Ishikawa (cell line): Measurements from ENCODE around the gene KDM1A.

Experiments used
- CEBPB ChIP-seq: IDR thresholded peaks from 2 replicates; pipeline ENCODE4 v1.6.1; 2012
- CREB1 ChIP-seq: IDR thresholded peaks from 2 replicates; pipeline ENCODE4 v1.6.1; 2012; ENCODE audit warnings: low read depth
- EP300 ChIP-seq: IDR thresholded peaks from 2 replicates; pipeline ENCODE4 v1.6.1; 2012; ENCODE audit warnings: borderline replicate concordance
- FOXM1 ChIP-seq: IDR thresholded peaks from 2 replicates; pipeline ENCODE4 v1.6.1; 2012; ENCODE audit warnings: low read depth, borderline replicate concordance
- NFIC ChIP-seq: IDR thresholded peaks from 2 replicates; pipeline ENCODE4 v1.6.1; 2012
- RAD21 ChIP-seq: IDR thresholded peaks from 2 replicates; pipeline ENCODE4 v1.6.1; 2012; ENCODE audit warnings: low read depth
- TAF1 ChIP-seq: IDR thresholded peaks from 2 replicates; pipeline ENCODE4 v1.6.1; 2012; ENCODE audit warnings: low read depth, mild to moderate bottlenecking
- TCF12 ChIP-seq: IDR thresholded peaks from 2 replicates; pipeline ENCODE4 v1.6.1; 2012; ENCODE audit warnings: low read depth
- YY1 ChIP-seq: IDR thresholded peaks from 2 replicates; pipeline ENCODE4 v1.6.1; 2012; ENCODE audit warnings: low read depth
- ZBTB7A ChIP-seq: IDR thresholded peaks from 2 replicates; pipeline ENCODE4 v1.6.1; 2012; ENCODE audit warnings: low read depth
- TF ChIP-seq, protein P1 (sequence below): IDR thresholded peaks from 2 replicates; pipeline ENCODE4 v1.6.1; 2012; ENCODE audit warnings: low read depth, mild to moderate bottlenecking
- TF ChIP-seq, protein P2 (sequence below): IDR thresholded peaks from 2 replicates; pipeline ENCODE4 v1.6.1; 2012
- TF ChIP-seq, protein P3 (sequence below): IDR thresholded peaks from 2 replicates; pipeline ENCODE4 v1.6.1; 2012

DNA sequence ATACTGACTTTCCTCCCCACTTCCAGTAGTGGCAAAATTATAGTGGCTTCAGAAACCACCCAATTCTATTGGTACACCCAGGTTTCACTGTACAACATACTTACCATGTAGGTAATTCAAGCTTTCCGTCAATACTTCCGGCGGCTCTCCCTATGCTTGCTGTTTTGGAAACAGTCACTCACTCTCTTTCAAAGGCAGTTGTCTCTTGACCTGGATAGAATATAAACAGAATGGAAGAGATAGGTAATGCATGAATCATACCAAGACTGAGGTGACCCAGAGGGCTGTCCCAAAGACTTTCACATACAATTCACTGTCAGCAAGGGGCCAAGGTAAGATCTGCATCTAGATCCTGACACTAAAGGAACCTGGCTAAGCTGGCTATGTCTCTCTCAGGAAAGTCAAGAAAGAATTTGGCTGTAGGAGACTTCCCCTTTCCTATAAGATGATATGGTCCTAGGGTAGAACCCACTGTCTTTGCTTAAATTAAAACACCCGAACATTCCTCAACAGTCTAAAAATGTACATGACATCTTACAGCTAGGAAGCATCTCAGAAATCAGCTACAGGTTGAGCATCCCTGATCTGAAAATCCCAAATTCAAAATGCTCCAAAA lies 89.8 kb downstream of the KDM1A start:
- TF ChIP-seq ZBTB7A (no peak), NFIC (no peak), TAF1 (no peak), CEBPB (no peak), YY1 (no peak), RAD21 (no peak), EP300 (no peak), FOXM1 (no peak), TCF12 (no peak), CREB1 (no peak)
- TF ChIP-seq, protein P1, sequence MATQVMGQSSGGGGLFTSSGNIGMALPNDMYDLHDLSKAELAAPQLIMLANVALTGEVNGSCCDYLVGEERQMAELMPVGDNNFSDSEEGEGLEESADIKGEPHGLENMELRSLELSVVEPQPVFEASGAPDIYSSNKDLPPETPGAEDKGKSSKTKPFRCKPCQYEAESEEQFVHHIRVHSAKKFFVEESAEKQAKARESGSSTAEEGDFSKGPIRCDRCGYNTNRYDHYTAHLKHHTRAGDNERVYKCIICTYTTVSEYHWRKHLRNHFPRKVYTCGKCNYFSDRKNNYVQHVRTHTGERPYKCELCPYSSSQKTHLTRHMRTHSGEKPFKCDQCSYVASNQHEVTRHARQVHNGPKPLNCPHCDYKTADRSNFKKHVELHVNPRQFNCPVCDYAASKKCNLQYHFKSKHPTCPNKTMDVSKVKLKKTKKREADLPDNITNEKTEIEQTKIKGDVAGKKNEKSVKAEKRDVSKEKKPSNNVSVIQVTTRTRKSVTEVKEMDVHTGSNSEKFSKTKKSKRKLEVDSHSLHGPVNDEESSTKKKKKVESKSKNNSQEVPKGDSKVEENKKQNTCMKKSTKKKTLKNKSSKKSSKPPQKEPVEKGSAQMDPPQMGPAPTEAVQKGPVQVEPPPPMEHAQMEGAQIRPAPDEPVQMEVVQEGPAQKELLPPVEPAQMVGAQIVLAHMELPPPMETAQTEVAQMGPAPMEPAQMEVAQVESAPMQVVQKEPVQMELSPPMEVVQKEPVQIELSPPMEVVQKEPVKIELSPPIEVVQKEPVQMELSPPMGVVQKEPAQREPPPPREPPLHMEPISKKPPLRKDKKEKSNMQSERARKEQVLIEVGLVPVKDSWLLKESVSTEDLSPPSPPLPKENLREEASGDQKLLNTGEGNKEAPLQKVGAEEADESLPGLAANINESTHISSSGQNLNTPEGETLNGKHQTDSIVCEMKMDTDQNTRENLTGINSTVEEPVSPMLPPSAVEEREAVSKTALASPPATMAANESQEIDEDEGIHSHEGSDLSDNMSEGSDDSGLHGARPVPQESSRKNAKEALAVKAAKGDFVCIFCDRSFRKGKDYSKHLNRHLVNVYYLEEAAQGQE = no peak
- TF ChIP-seq, protein P2, sequence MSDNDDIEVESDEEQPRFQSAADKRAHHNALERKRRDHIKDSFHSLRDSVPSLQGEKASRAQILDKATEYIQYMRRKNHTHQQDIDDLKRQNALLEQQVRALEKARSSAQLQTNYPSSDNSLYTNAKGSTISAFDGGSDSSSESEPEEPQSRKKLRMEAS = no peak
- TF ChIP-seq, protein P3, sequence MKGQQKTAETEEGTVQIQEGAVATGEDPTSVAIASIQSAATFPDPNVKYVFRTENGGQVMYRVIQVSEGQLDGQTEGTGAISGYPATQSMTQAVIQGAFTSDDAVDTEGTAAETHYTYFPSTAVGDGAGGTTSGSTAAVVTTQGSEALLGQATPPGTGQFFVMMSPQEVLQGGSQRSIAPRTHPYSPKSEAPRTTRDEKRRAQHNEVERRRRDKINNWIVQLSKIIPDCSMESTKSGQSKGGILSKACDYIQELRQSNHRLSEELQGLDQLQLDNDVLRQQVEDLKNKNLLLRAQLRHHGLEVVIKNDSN = no peak
